Sciatic nerve (tissue), 2 donors: ENCODE measurements around the gene TTYH2. TPM values are rescaled to one million over a fixed set of nuclear protein-coding genes. Genes with fewer than 3 reads are reported as not detected.
"Not testable (repeated sequence)": the region's sequence is repeated elsewhere in the genome, so short reads cannot be mapped to it uniquely, and the experiment has no call there.

Source experiments
- ATAC-seq: fragments of 200-7000 bp; cut with Tn5 transposase; one replicate; pipeline ENCODE4 v1.9.1; 2020; ENCODE audit warnings: mild to moderate bottlenecking, moderate library complexity
- DNase-seq: peaks from one replicate; pipeline ENCODE4 v3.0.0-alpha.2; 2020; ENCODE audit warnings: low spot score
- intact Hi-C: fragments of 100-400 bp; cut with DNase I; formaldehyde crosslinking; loops from one replicate; pipeline ENCODE4 v1.14.2; 2022
- total RNA-seq: library from RNA; stranded (reverse); fragmentation: NEBNext Ultra II Directional; extraction: Animal tissue kit (Norgen Biotek cat#: 25700); gene quantifications from one replicate; pipeline ENCODE4 v1.2.1, GENCODE V29; 2021
- donor health status: DM: no; HTN: no; CAD: no.
- donor health status: DM: no; HTN: no; CAD: no.

Gene TTYH2, protein sequence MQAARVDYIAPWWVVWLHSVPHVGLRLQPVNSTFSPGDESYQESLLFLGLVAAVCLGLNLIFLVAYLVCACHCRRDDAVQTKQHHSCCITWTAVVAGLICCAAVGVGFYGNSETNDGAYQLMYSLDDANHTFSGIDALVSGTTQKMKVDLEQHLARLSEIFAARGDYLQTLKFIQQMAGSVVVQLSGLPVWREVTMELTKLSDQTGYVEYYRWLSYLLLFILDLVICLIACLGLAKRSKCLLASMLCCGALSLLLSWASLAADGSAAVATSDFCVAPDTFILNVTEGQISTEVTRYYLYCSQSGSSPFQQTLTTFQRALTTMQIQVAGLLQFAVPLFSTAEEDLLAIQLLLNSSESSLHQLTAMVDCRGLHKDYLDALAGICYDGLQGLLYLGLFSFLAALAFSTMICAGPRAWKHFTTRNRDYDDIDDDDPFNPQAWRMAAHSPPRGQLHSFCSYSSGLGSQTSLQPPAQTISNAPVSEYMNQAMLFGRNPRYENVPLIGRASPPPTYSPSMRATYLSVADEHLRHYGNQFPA
- total RNA-seq = 46.7 TPM

- intact Hi-C loops = loop anchor here (5.0 kb wide), 1 partner anchor 84 kb away; no protein-coding TSS in a partner anchor
- ATAC-seq (peak; percentile 92), DNase-seq (peak; percentile 93)
These were observed at the start of gene TTYH2 for GRCh38 chr17:74212913-74213791. TTYH2 (plus strand) TSS chr17:74213571; CDS start chr17:74213588, 17 bp downstream.

GRCh38 chr17:74163836-74164235 lies 49.5 kb upstream of the TTYH2 start:
- DNase-seq = no peak
- intact Hi-C loops = no loop called here

GRCh38 chr17:74164446-74165045 lies 48.8 kb upstream of the TTYH2 start:
- DNase-seq (no peak), ATAC-seq (no peak)
- intact Hi-C loops = no loop called here

More at GRCh38 chr17:74163836-74164235, 49.5 kb upstream of the TTYH2 start:
- no peak for ATAC-seq

DNA sequence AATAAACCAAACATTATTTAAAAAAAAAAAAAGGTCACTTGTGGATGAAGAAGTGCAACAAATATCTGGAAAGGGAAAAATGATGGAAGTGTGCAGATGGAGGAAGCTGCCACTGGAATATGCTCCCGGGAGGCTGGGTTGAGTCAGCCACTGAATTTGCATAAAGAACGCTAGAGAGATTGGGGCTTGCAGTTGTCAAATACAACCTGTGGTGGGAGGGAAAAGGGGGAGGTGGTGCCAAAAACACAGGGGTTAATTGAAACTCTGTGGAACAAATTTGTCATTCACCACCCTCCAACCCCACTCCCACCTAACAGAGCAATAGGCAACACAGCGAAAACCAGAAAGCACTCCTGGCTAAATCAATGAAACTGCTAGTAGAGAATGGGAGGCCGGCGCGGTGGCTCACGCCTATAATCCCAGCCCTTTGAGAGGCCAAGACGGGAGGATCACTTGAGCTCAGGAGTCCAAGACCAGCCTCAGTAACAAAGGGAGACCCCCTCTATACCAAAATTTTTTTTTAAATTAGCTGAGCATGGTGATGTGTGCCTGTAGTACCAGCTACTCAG lies 47.5 kb upstream of the TTYH2 start:
- intact Hi-C loops = no loop called here
- DNase-seq (no peak), ATAC-seq (no peak)

GRCh38 chr17:74170924-74171323 lies 42.4 kb upstream of the TTYH2 start:
- no peak for DNase-seq
- intact Hi-C loops = no loop called here

GRCh38 chr17:74172700-74173099 lies 40.7 kb upstream of the TTYH2 start:
- intact Hi-C loops = no loop called here
- DNase-seq (no peak), ATAC-seq (no peak)

More at GRCh38 chr17:74170924-74171323, 42.4 kb upstream of the TTYH2 start:
- ATAC-seq = no peak

GRCh38 chr17:74176546-74177001 lies 36.8 kb upstream of the TTYH2 start:
- DNase-seq (peak; percentile 69), ATAC-seq (peak; percentile 81)
- intact Hi-C loops = no loop called here

DNA sequence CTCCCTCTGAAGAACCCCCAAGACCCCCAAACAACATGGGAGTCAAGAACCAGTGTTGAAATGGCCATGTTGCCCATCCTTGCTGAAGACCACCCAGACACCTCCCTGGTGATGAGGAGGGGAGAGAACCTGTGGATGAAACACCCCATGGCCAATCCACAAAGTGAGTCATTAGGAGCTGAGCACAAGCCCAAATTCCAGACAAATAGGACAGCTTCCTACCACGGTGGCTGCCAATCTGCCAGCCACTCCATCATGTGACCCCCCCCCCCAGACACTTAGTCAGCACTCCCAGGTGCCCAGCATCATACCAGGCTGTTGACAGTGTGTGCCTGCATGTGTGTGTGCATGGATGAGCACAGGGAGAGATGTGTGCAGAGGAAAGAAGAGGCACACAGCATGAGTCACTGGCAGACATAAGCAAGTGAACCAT lies 36.3 kb upstream of the TTYH2 start:
- no peak for DNase-seq
- intact Hi-C loops = no loop called here
- no peak for ATAC-seq

- intact Hi-C loops = no loop called here
- no peak for ATAC-seq
- DNase-seq = no peak
These were observed 33.8 kb upstream of the TTYH2 start for GRCh38 chr17:74179576-74179975.

GRCh38 chr17:74180336-74180735 lies 33.0 kb upstream of the TTYH2 start:
- intact Hi-C loops = no loop called here
- no peak for DNase-seq
- ATAC-seq = no peak

GRCh38 chr17:74181341-74181740 lies 32.0 kb upstream of the TTYH2 start:
- DNase-seq = no peak
- ATAC-seq = no peak

DNA sequence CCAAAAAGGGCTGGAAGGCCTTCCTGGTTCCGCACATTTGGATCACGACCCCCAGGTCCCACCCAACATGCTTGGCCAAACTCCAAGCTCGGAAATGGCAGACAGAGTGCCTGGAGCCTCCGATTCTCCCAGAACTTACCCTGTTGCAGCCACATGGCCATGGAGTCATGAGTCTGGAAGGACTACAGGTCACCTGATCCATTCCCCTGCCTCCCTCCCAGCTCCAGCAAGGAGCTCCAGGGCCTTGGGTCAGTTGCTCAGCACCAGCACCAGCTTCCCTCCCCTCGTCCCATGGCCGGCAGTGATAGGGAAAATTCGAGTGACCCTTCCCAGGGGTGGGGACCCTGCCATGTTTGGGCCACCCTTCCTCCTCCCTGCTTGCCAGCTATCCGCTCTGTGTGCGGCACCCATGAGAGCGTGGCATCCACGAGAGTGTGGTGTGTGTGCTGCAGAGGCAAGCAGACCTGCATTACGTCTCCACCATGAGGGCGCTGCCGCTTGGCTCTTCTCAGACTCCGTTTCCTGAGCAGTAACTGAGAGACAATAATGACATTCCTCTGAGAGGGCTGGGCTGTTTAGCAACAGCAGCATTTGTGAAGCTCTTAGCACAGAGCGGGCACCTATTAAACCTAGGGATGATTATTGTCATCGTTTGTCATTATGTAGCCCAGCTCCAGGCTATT lies 31.2 kb upstream of the TTYH2 start:
- ATAC-seq (no peak), DNase-seq (no peak)
- intact Hi-C loops = no loop called here

More at GRCh38 chr17:74181341-74181740, 32.0 kb upstream of the TTYH2 start:
- intact Hi-C loops = no loop called here

- ATAC-seq (no peak), DNase-seq (no peak)
- intact Hi-C loops = no loop called here
These were observed 30.0 kb upstream of the TTYH2 start for GRCh38 chr17:74183411-74183810.

- no peak for ATAC-seq
- DNase-seq = no peak
- intact Hi-C loops = no loop called here
These were observed 27.7 kb upstream of the TTYH2 start for GRCh38 chr17:74185571-74186185.

DNA sequence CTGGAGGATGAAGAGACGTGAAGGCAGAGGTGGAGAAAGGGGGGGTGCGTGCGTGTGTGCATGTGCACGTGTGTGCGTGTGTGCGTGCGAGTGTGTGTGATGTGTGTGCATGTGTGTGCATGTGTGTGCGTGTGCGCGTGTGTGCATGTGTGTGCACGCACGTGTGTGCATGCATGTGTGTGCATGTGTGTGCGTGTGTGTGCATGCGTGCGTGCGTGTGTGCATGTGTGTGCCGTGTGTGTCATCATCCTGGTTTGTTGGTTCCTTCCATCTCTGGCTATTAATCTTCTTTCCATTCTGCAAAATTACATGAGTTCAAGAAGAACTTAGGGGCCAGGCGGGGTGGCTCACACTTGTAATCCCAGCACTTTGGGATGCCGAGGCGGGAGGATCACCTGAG lies 26.9 kb upstream of the TTYH2 start:
- ATAC-seq (no peak), DNase-seq (no peak)
- intact Hi-C loops = no loop called here

GRCh38 chr17:74187761-74188160 lies 25.6 kb upstream of the TTYH2 start:
- intact Hi-C loops = no loop called here
- DNase-seq (no peak), ATAC-seq (no peak)

GRCh38 chr17:74188687-74189086 lies 24.7 kb upstream of the TTYH2 start:
- ATAC-seq, intact Hi-C loops, DNase-seq: not testable (repeated sequence)

GRCh38 chr17:74190154-74190553 lies 23.2 kb upstream of the TTYH2 start:
- ATAC-seq (peak; percentile 90), DNase-seq (no peak)
- intact Hi-C loops = no loop called here
